NCI-H2107 (cell line): ENCODE data around the gene DNPEP.

ENCODE experiments used
- DNase-seq: peaks from one replicate; lab custom pipeline; 2025; lab: John Stamatoyannopoulos, UW

DNPEP gene

GRCh38 chr2:219358170-219359075 lies 29.3 kb downstream of the DNPEP start:
- no peak for DNase-seq

GRCh38 chr2:219356834-219357233 lies 30.9 kb downstream of the DNPEP start:
- DNase-seq, result no peak

- no peak for DNase-seq
These were observed 33.1 kb downstream of the DNPEP start for GRCh38 chr2:219354582-219354981.

- no peak for DNase-seq
These were observed 34.6 kb downstream of the DNPEP start for GRCh38 chr2:219353129-219353528.

GRCh38 chr2:219352448-219353023 lies 35.2 kb downstream of the DNPEP start:
- peak; percentile 53 for DNase-seq

GRCh38 chr2:219350710-219351221 lies 36.9 kb downstream of the DNPEP start:
- no peak for DNase-seq

GRCh38 chr2:219350215-219350614 lies 37.5 kb downstream of the DNPEP start:
- DNase-seq, result no peak

GRCh38 chr2:219344751-219345430 lies 42.8 kb downstream of the DNPEP start:
- DNase-seq, result peak; percentile 19

- DNase-seq, result no peak
These were observed 52.3 kb downstream of the DNPEP start for GRCh38 chr2:219335373-219335786.

GRCh38 chr2:219334076-219334475 lies 53.6 kb downstream of the DNPEP start:
- no peak for DNase-seq

- no peak for DNase-seq
These were observed 55.2 kb downstream of the DNPEP start, which contains the start of gene RESP18 for GRCh38 chr2:219332542-219332941. Gene RESP18, minus strand, starts transcription at chr2:219332744.

GRCh38 chr2:219331560-219332213 lies 56.0 kb downstream of the DNPEP start:
- DNase-seq, result no peak

- no peak for DNase-seq
These were observed 60.0 kb downstream of the DNPEP start for GRCh38 chr2:219327719-219328118.

- DNase-seq, result no peak
These were observed 61.9 kb downstream of the DNPEP start for GRCh38 chr2:219325657-219326315.

GRCh38 chr2:219325136-219325535 lies 62.6 kb downstream of the DNPEP start:
- DNase-seq, result no peak

GRCh38 chr2:219323434-219323833 lies 64.3 kb downstream of the DNPEP start:
- no peak for DNase-seq
